Dendritic cell treated with granulocyte-macrophage colony-stimulating factor and Interleukin-4, amounts not matched to agents 40 ng/mL and 50 ng/mL, for 4 days (primary cell): Measurements from ENCODE around the gene RAE1.
"Not testable (repeated sequence)": the region's sequence is repeated elsewhere in the genome, so short reads cannot be mapped to it uniquely, and the experiment has no call there.

Source experiments
- H3K27ac Mint-ChIP-seq: one replicate; pipeline ENCODE4 v1.8.0; 2022; ENCODE audit warnings: mild to moderate bottlenecking, mixed read lengths
- H3K27me3 Mint-ChIP-seq: one replicate; pipeline ENCODE4 v1.8.0; 2022; ENCODE audit warnings: mild to moderate bottlenecking, mixed read lengths
- H3K36me3 Mint-ChIP-seq: one replicate; pipeline ENCODE4 v1.8.0; 2022; ENCODE audit warnings: low read depth, mixed read lengths
- H3K4me1 Mint-ChIP-seq: one replicate; pipeline ENCODE4 v1.8.0; 2022; ENCODE audit warnings: low read depth, mixed read lengths
- H3K4me3 Mint-ChIP-seq: one replicate; pipeline ENCODE4 v1.8.0; 2022; ENCODE audit warnings: mild to moderate bottlenecking, moderate library complexity, mixed read lengths
- H3K9me3 Mint-ChIP-seq: one replicate; pipeline ENCODE4 v1.8.0; 2022; ENCODE audit warnings: mixed read lengths
- intact Hi-C: fragments of 100-400 bp; cut with micrococcal nuclease; formaldehyde crosslinking; loops from one replicate; pipeline ENCODE4 v1.15.0; 2022

The RAE1 gene

DNA sequence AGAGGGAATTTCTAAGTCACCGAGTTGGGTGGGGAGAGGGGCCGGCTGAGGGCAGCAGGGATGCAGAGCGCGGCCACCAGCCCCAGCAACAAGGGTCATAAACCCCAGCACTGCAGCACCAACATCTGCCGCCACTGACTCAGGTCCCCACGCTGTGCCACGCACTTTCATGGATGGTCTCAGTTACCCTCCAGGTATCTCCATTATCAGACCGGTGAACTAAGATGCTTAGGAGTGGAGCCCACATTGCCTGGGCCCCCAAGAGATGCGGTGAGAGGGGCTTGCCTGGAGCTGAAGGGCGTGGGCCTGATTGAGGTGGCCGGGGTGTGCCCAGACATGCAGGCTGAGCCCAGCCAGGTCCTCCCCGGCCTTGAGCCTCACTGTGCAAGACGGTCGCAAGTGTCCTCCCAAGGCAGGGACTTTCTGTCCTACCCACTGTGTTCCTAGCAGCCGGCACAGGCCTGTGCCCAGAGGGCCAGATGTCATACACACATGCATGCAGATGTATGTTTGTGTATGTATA is 59.4 kb downstream of the RAE1 start:
- peaks cover 6% of the 10 kb centered on the region for H3K27me3 Mint-ChIP-seq
- peaks cover 14% of the 10 kb centered on the region for H3K4me1 Mint-ChIP-seq
- intact Hi-C loops = no loop called here
- H3K9me3 Mint-ChIP-seq = no peaks in the 10 kb centered on the region
- no peak overlapping the region for H3K4me3 Mint-ChIP-seq
- H3K36me3 Mint-ChIP-seq = peaks cover 46% of the 10 kb centered on the region
- H3K27ac Mint-ChIP-seq = no peak overlapping the region

- H3K4me3 Mint-ChIP-seq = no peak overlapping the region
- no peaks in the 10 kb centered on the region for H3K9me3 Mint-ChIP-seq
- peaks cover 42% of the 10 kb centered on the region for H3K36me3 Mint-ChIP-seq
- intact Hi-C loops = no loop called here
- H3K27ac Mint-ChIP-seq = no peak overlapping the region
- H3K4me1 Mint-ChIP-seq = peaks cover 18% of the 10 kb centered on the region
- H3K27me3 Mint-ChIP-seq = peaks cover 9% of the 10 kb centered on the region
These were observed 59.9 kb downstream of the RAE1 start for GRCh38 chr20:57410924-57411323.

DNA sequence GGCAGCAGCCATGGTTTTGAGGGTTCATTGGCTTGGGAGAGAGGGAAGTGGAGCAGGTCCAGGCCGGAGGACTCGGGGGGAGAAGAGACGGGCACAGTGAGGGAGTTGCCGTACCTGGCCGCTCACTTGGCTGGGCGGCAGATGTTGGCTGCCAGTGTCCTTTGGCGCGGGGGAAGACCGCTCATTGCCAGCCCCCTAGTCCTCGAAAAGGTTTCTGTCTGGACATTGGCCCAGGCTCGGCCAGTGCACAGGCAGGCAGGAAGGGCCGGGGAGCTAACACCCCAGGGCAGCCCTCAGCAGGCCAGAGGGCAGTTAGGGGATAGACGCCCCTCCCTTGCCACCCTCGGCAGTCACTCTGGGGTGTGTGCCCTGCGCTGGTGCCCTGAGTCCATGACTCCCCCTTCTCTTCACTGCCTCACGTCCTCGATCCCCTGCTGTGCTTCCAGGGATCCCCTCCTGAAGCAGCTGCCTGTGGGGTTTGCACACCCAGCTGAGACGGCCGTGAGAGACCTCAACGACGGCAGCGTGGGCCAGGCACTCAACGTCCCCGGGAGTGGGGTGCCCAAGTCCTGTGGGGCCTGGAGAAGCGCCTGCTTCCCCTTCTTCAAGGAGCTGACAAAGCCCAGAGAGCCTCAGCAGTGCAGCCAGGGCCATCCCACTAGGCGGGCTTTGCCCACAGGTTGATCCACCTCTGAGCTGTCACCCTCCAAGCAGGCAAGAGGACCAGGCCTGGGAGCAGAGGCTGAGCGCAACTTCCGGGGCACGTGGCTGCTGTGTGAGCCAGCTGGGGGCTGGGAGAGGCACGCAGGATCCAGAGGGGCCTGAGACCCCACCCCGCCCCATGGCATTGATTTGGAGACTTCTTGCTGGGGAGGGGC is 60.6 kb downstream of the RAE1 start:
- no peaks in the 10 kb centered on the region for H3K9me3 Mint-ChIP-seq
- H3K4me3 Mint-ChIP-seq = no peak overlapping the region
- H3K27ac Mint-ChIP-seq = no peak overlapping the region
- peaks cover 25% of the 10 kb centered on the region for H3K4me1 Mint-ChIP-seq
- peaks cover 34% of the 10 kb centered on the region for H3K36me3 Mint-ChIP-seq
- H3K27me3 Mint-ChIP-seq = peaks cover 9% of the 10 kb centered on the region
- intact Hi-C loops = no loop called here

GRCh38 chr20:57412347-57413029 is 61.4 kb downstream of the RAE1 start:
- H3K4me3 Mint-ChIP-seq = no peak overlapping the region
- peaks cover 26% of the 10 kb centered on the region for H3K36me3 Mint-ChIP-seq
- peaks cover 33% of the 10 kb centered on the region for H3K4me1 Mint-ChIP-seq
- no peaks in the 10 kb centered on the region for H3K9me3 Mint-ChIP-seq
- intact Hi-C loops = no loop called here
- peaks cover 14% of the 10 kb centered on the region for H3K27me3 Mint-ChIP-seq
- H3K27ac Mint-ChIP-seq = no peak overlapping the region

- Mint-ChIP-seq H3K36me3 (peaks cover 11% of the 10 kb centered on the region), H3K4me3 (no peak overlapping the region), H3K4me1 (peaks cover 33% of the 10 kb centered on the region), H3K27me3 (peaks cover 14% of the 10 kb centered on the region), H3K27ac (no peak overlapping the region), H3K9me3 (no peaks in the 10 kb centered on the region)
- intact Hi-C loops = no loop called here
These were observed 62.9 kb downstream of the RAE1 start for GRCh38 chr20:57413986-57414385.

DNA sequence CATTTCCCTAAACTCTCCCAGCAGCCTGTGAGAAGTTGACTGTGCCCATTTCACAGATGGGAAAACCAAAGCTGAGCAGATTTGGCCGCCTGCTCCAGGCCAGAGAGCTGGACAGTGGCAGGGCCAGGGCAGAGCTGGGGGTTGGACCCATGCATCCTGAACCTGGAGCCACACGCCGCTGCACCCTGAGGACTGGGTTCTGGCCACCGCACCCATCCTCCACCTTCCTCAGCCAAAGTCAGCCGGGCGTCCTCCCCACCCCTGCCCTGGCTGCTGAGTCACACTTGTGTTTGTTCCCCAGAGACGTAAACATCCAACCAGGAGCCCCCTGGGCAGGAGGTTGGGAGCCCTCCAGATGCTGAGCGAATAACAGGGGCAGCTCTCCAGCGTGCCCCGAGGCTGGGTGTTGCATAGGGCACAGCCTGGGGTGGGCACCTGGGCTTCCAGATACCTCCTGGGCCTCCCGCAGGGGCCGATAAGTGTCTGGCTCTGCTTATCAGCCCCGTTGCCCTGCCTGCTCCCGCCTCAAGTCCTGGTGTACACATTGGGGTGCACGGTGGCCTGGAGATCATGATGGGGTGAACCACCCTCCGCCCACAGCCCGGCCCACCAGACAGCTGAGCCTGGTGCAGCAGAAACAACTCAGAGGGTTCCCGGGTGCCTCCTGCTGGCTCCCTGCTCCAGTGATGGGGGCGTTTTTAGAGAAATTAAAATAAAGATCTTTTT is 64.0 kb downstream of the RAE1 start:
- H3K4me1 Mint-ChIP-seq = peaks cover 33% of the 10 kb centered on the region
- intact Hi-C loops = no loop called here
- H3K27me3 Mint-ChIP-seq = peaks cover 14% of the 10 kb centered on the region
- H3K9me3 Mint-ChIP-seq = no peaks in the 10 kb centered on the region
- H3K4me3 Mint-ChIP-seq = no peak overlapping the region
- peaks cover under 1% of the 10 kb centered on the region for H3K36me3 Mint-ChIP-seq
- peak overlapping the region; percentile 53 for H3K27ac Mint-ChIP-seq

- no peak overlapping the region for H3K4me3 Mint-ChIP-seq
These were observed 64.7 kb downstream of the RAE1 start for GRCh38 chr20:57415771-57416170.

DNA sequence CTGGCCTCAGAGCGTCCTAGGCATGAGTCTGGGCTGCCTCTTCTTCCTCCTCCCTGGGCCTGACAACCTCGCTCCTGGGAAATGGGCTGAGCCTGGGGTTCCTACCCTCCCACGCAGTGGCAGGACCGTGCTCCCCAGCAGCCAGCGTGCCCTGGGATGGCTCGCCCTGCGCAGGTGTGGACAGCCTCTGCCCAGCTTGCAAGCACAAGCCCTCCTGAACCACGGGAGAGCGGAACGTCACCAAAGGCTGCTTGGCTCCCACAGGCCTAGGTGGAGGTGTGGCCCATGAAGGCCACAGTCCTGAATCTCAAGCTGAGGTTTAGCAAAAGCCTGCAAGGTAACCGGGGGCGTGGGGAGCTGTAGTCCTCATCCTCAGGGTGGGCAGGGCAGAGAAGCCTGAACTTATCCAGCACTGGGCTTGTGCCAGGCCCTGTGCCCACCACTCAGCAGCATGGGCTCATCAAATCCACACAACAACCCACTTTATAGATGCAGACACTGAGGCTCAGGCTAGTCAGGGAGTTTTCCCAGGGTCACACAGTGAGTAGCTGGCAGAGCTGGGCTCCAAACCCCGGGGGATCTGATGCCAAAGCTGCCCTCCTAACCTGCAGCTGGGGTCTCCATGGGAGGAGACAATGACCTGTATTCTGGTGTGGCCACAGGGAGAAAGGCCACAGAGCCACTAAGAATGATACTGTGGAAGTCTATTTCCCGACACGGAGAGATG is 65.4 kb downstream of the RAE1 start:
- intact Hi-C loops = no loop called here
- no peaks in the 10 kb centered on the region for H3K9me3 Mint-ChIP-seq

More at GRCh38 chr20:57415771-57416170, 64.7 kb downstream of the RAE1 start:
- no peaks in the 10 kb centered on the region for H3K9me3 Mint-ChIP-seq
- H3K4me1 Mint-ChIP-seq = peaks cover 31% of the 10 kb centered on the region
- intact Hi-C loops = no loop called here
- H3K36me3 Mint-ChIP-seq = no peaks in the 10 kb centered on the region
- H3K27me3 Mint-ChIP-seq = peaks cover 14% of the 10 kb centered on the region
- no peak overlapping the region for H3K27ac Mint-ChIP-seq

DNA sequence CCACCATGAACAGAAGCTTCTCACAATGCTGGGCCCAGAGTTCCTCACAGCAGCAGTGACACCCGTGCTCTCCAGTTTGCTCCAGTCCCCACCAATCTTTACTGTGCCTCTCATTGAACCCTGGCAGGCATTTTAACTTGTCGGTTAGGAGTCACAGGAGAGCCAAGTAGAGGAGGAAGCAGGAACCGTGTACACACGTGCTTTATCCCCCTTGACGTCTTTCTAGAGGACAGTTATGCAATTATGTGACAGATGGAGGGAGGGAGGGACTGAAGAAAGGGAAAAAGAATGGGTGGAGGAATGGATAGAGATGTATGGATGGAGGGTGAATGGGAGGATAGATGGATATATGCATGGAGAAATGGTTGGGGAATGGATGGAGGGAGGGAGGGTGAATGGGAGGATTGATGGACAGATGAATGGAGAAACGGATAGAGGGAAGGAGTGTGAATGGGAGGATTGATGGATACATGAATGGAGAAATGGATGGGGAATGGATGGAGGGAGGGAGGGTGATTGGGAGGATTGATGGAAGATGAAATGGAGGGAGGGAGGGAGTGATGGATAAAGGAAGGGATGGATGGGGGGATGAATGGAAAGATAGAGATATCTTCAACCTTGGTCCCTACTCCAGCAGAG is 66.1 kb downstream of the RAE1 start:
- H3K4me3 Mint-ChIP-seq = no peak overlapping the region
- H3K4me1 Mint-ChIP-seq = peaks cover 27% of the 10 kb centered on the region
- H3K36me3 Mint-ChIP-seq = no peaks in the 10 kb centered on the region
- intact Hi-C loops = no loop called here
- no peak overlapping the region for H3K27ac Mint-ChIP-seq
- H3K27me3 Mint-ChIP-seq = peaks cover 14% of the 10 kb centered on the region
- no peaks in the 10 kb centered on the region for H3K9me3 Mint-ChIP-seq

More for the DNA sequence above, 65.4 kb downstream of the RAE1 start:
- Mint-ChIP-seq H3K4me1 (peaks cover 27% of the 10 kb centered on the region), H3K27me3 (peaks cover 10% of the 10 kb centered on the region), H3K27ac (no peak overlapping the region), H3K36me3 (no peaks in the 10 kb centered on the region), H3K4me3 (no peak overlapping the region)

GRCh38 chr20:57417830-57418780 is 67.0 kb downstream of the RAE1 start:
- intact Hi-C loops = no loop called here
- H3K36me3 Mint-ChIP-seq = no peaks in the 10 kb centered on the region
- no peak overlapping the region for H3K4me3 Mint-ChIP-seq
- no peaks in the 10 kb centered on the region for H3K9me3 Mint-ChIP-seq
- peaks cover 14% of the 10 kb centered on the region for H3K27me3 Mint-ChIP-seq
- no peak overlapping the region for H3K27ac Mint-ChIP-seq
- peaks cover 27% of the 10 kb centered on the region for H3K4me1 Mint-ChIP-seq

DNA sequence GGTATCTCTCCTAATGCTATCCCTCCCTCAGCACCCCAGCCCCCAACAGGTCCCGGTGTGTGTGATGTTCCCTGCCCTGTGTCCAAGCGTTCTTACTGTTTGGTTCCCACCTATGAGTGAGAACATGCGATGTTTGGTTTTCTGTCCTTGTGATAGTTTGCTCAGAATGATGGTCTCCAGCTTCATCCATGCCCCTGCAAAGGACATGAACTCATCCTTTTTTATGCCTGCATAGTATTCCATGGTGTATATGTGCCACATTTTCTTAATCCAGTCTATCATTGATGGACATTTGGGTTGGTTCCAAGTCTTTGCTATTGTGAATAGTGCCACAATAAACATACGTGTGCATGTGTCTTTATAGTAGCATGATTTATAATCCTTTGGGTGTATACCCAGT is 68.4 kb downstream of the RAE1 start:
- H3K9me3 Mint-ChIP-seq, H3K4me3 Mint-ChIP-seq, H3K36me3 Mint-ChIP-seq, intact Hi-C loops, H3K27ac Mint-ChIP-seq: not testable (repeated sequence)
- H3K4me1 Mint-ChIP-seq = peaks cover 27% of the 10 kb centered on the region
- peaks cover 14% of the 10 kb centered on the region for H3K27me3 Mint-ChIP-seq

DNA sequence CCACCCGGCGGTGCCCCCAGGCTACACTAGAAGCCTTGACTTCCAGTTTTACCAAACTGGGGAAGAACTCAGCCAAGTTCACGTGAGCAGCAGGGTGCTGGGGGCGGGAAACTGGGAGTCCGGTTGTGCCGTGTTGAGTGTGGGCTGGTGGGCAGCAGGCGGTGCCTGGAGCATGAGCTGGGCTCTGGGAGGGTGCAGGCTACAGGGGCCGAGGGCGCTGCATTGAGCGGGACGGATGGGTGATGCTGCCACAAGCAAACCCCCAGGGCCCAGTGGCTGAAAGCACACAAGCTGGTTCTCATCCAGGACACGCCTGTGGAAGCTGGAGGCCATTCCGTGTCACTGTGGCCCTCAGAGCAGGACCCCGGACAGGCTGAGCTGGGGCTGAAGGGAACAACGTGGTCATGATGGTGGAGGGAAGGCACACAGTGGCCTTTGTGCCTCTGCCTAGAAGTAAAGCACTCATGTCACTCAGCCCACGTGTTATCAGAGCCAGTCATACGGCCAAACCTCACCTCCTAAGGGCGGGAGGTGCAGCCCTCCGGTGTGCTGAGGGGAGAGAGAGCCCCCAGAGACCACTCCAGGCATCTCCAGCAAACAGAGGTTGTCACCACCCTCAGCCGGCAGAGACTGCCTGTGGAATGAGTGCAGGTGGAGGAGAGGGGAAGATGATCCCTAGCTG is 69.7 kb downstream of the RAE1 start:
- H3K36me3 Mint-ChIP-seq = no peaks in the 10 kb centered on the region
- H3K27ac Mint-ChIP-seq = no peak overlapping the region

More for the DNA sequence above, 69.7 kb downstream of the RAE1 start:
- intact Hi-C loops = no loop called here
- Mint-ChIP-seq H3K4me1 (peaks cover 27% of the 10 kb centered on the region), H3K4me3 (no peak overlapping the region), H3K27me3 (peaks cover 11% of the 10 kb centered on the region), H3K9me3 (no peaks in the 10 kb centered on the region)
